Mucosa of descending colon (tissue), 3 donors: ENCODE results near the gene SERPINA3. TPM values are rescaled to one million over a fixed set of nuclear protein-coding genes. Genes with fewer than 3 reads are reported as not detected.

Source experiments
- ATAC-seq: fragments of 200-7000 bp; cut with Tn5 transposase; one replicate; pipeline ENCODE4 v1.9.1; 2020; ENCODE audit warnings: mild to moderate bottlenecking, moderate library complexity
- DNase-seq, 3 donors: peaks; one replicate each; pipeline ENCODE4 v3.0.0-alpha.2; 2020
- H3K36me3 ChIP-seq: fragments of 200-600 bp; one replicate; pipeline ENCODE4 v1.8.0; 2021; ENCODE audit warnings: low read depth, mild to moderate bottlenecking
- H3K4me1 ChIP-seq: fragments of 200-600 bp; one replicate; pipeline ENCODE4 v1.8.0; 2021; ENCODE audit warnings: low read depth, mild to moderate bottlenecking
- H3K4me3 ChIP-seq: fragments of 200-600 bp; one replicate; pipeline ENCODE4 v1.8.0; 2021; ENCODE audit warnings: mild to moderate bottlenecking
- H3K9me3 ChIP-seq: fragments of 200-600 bp; one replicate; pipeline ENCODE4 v1.8.0; 2021; ENCODE audit warnings: mild to moderate bottlenecking
- CTCF ChIP-seq: fragments of 200-600 bp; IDR thresholded peaks from one replicate; pipeline ENCODE4 v1.8.0; 2022; ENCODE audit warnings: antibody characterized with exemption, mild to moderate bottlenecking
- intact Hi-C, 2 donors: fragments of 100-400 bp; cut with DNase I in 1 of 2; cut with micrococcal nuclease in 1 of 2; formaldehyde crosslinking; loops; one replicate each; pipeline versions ENCODE4 v1.11.0 to v1.11.1; 2022; cut with DNase I, micrococcal nuclease
- total RNA-seq, 3 donors: library from RNA; stranded (reverse); fragmentation: NEBNext Ultra II Directional in 2 of 3; extraction: Animal tissue kit (Norgen Biotek cat#: 25700) in 2 of 3; gene quantifications; one replicate each; pipeline versions ENCODE4 v1.2.1 to v1.2.4, GENCODE V29; 2021 to 2023
- donor health status: DM: no; HTN: no; CAD: no; lungs with moderate emphysema.
- donor health status: DM: no; HTN: no; CAD: no.
- donor health status: DM: no; HTN: yes; CAD: no.

SERPINA3 gene
- total RNA-seq, 3 donors from 2014 or later: 3.1 to 43.9 (median 41.3) TPM

GRCh38 chr14:94648801-94649200 is 36.6 kb downstream of the SERPINA3 start:
- intact Hi-C loops: no loop called here
- Histone ChIP-seq H3K4me3 (no peak overlapping the region), H3K9me3 (peaks cover 8% of the 10 kb centered on the region), H3K36me3 (no peaks in the 10 kb centered on the region), H3K4me1 (no peaks in the 10 kb centered on the region)
- no peak for TF ChIP-seq CTCF
- ATAC-seq (no peak), DNase-seq (no peak)

DNA sequence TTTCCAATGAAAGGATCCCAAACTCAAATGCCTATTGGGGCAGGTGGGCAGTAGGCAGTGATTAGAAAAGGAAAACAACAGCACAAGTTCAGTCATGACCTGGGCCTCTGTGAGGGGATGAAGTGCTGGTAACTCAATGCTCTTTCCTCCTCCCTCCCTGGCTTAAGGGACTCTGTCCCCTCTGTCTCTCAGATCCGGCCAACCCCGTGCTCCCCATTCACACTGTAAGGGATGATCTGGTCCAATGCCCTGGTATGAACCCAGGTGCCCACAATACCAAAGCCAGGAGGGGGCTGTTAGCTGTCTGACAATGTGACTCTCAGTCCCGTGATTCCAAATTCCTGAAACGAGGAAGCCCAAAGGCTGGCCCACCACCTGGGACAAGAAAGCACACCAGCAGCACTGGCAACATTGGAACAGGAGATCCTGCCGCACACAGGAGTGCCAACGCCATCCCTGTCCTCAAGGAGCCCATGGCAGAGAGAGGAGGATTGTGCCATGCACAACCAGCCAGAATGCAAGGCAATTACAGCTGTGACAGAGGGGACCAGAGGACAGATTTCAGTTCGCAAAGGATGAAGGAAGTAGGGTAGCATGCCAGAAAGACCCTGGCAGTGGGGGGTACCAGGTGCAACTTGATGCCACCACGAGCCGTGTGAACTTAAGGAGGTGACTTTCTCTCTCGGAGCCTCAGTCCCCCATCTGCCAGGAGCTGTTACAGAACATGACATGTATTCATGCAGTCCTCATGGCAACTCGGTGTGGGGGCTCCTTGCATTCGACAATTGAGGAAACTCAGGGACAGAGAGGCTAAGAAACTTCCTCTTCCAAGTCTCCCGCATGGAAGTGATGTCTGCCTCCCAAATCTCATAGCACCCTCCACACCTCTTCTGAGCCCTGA is 37.6 kb downstream of the SERPINA3 start:
- Histone ChIP-seq H3K4me1 (no peaks in the 10 kb centered on the region), H3K9me3 (peaks cover 8% of the 10 kb centered on the region), H3K4me3 (no peak overlapping the region), H3K36me3 (no peaks in the 10 kb centered on the region)
- no peak for DNase-seq
- ATAC-seq: no peak
- TF ChIP-seq CTCF: no peak
- intact Hi-C loops: no loop called here

- peaks cover 8% of the 10 kb centered on the region for H3K9me3 ChIP-seq
- H3K36me3 ChIP-seq: no peaks in the 10 kb centered on the region
- no peaks in the 10 kb centered on the region for H3K4me1 ChIP-seq
- TF ChIP-seq CTCF: no peak
- DNase-seq (no peak), ATAC-seq (no peak)
- H3K4me3 ChIP-seq: no peak overlapping the region
- intact Hi-C loops: no loop called here
Observed at GRCh38 chr14:94650444-94650775, 38.2 kb downstream of the SERPINA3 start.

DNA sequence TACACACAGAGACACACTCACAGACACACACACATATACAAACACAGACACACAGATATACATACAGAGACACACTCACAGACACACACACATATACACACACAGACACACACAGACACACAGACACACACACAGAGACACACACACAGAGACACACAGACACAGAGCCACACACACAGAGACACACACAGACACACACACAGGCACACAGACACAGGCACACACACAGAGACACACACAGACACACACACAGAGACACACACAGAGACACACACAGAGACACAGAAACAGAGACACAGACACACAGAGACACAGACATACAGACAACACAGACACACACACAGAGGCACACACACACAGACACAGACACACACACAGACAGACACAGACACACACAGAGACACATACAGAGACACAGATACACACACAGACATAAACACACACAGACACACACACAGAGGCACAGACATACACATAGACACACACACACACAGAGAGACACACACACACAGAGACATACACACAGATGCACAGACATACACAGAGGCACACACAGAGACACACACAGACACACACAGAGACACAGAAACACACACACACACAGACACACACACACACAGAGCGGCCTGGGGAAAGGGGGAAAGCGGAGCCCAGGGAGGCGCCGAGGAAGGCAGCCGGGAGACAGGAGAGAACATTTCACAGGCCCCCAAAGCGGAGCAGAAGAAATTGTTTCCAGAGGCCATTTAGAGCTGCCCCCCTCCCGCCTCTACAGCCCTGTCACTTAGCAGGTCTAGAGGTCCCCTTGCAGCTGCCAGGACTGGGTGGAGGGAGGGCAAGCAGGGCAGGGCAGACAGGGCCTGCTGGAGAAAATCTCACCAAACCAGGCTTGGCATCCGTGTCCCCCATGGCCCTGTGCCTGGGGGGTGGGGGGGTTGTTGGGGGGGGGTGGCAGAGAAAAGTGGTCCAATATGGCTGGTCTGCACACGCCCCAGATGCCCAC is 38.9 kb downstream of the SERPINA3 start:
- H3K4me1 ChIP-seq: no peaks in the 10 kb centered on the region
- no peak for TF ChIP-seq CTCF
- intact Hi-C loops: no loop called here
- ATAC-seq (no peak), DNase-seq (no peak)
- H3K36me3 ChIP-seq: no peaks in the 10 kb centered on the region
- no peak overlapping the region for H3K4me3 ChIP-seq
- H3K9me3 ChIP-seq: peaks cover 8% of the 10 kb centered on the region

DNA sequence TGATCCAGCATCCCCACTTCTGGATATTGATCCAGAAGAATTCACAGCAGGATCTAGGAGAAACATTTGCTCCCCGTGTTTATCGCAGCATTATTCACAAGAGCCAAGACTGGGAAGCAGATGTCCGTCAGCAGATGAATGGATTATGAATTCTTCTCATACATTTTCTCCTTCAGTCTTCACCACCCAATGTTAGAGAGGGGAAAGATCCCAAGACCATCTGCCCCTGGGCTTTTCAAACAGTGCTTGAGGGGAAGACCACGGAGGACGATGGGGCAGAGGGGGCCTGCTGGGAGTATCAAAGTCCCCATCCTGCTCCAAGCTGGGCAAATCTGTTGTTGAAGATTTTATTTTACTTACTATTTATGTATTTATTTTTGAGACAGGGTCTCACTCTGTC is 41.1 kb downstream of the SERPINA3 start:
- intact Hi-C loops: no loop called here

More for the DNA sequence above, 41.1 kb downstream of the SERPINA3 start:
- no peak for TF ChIP-seq CTCF
- Histone ChIP-seq H3K36me3 (no peaks in the 10 kb centered on the region), H3K9me3 (peaks cover 7% of the 10 kb centered on the region), H3K4me1 (no peaks in the 10 kb centered on the region), H3K4me3 (no peak overlapping the region)
- ATAC-seq: no peak
- no peak for DNase-seq
